Stomach smooth muscle (tissue), 2 donors: Measurements from ENCODE around the gene CAPN1.

Experiments used
- H3K27ac ChIP-seq: one replicate; pipeline ENCODE4 v1.7.0; 2013; ENCODE audit warnings: mild to moderate bottlenecking, low read length, inconsistent platforms
- H3K27me3 ChIP-seq, 2 donors: one replicate each; pipeline ENCODE4 v1.7.0; 2013; ENCODE audit warnings: low read length in 2 of 2; ENCODE audit not compliant: insufficient read depth in 2 of 2, control insufficient read depth in 1 of 2
- H3K36me3 ChIP-seq, 2 donors: one replicate each; pipeline ENCODE4 v1.7.0; 2013; ENCODE audit warnings: low read length in 2 of 2; ENCODE audit not compliant: control insufficient read depth in 2 of 2, insufficient read depth in 2 of 2
- H3K4me1 ChIP-seq: one replicate; pipeline ENCODE4 v1.7.0; 2013; ENCODE audit warnings: low read length; ENCODE audit not compliant: control insufficient read depth, insufficient read depth
- H3K4me3 ChIP-seq, 2 donors: one replicate each; pipeline ENCODE4 v1.7.0; 2013; ENCODE audit warnings: low read length in 2 of 2
- H3K9ac ChIP-seq, 2 donors: one replicate each; pipeline ENCODE4 v1.7.0; 2013; ENCODE audit warnings: low read length in 2 of 2, mild to moderate bottlenecking in 1 of 2
- H3K9me3 ChIP-seq, 2 donors: one replicate each; pipeline ENCODE4 v1.7.0; 2013; ENCODE audit warnings: low read length in 2 of 2; ENCODE audit not compliant: control insufficient read depth in 2 of 2
- donor health status: healthy.
- donor health status: Pancreatic carcinoma.

The CAPN1 gene

DNA sequence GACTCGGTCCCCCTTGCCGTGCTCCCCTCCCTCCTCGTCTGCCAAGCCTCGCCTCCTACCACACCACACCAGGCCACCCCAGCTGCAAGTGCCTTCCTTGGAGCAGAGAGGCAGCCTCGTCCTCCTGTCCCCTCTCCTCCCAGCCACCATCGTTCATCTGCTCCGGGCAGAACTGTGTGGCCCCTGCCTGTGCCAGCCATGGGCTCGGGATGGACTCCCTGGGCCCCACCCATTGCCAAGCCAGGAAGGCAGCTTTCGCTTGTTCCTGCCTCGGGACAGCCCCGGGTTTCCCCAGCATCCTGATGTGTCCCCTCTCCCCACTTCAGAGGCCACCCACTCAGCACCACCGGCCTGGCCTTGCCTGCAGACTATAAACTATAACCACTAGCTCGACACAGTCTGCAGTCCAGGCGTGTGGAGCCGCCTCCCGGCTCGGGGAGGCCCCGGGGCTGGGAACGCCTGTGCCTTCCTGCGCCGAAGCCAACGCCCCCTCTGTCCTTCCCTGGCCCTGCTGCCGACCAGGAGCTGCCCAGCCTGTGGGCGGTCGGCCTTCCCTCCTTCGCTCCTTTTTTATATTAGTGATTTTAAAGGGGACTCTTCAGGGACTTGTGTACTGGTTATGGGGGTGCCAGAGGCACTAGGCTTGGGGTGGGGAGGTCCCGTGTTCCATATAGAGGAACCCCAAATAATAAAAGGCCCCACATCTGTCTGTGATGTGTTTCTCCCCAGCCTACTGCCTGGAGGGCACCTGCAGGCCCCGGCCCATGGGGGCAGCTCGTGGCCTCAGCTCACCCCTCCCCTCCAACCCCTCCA, 29.8 kb downstream of the CAPN1 start:
- no peak overlapping the region for H3K27ac ChIP-seq
- peaks cover 24 to 31% of the 10 kb centered on the region in 2 donors for H3K36me3 ChIP-seq
- H3K9ac ChIP-seq, result no peak overlapping the region
- H3K9me3 ChIP-seq, result no peaks in the 10 kb centered on the region
- H3K4me1 ChIP-seq, result no peaks in the 10 kb centered on the region
- H3K27me3 ChIP-seq, result no peaks in the 10 kb centered on the region
- no peak overlapping the region for H3K4me3 ChIP-seq

GRCh38 chr11:65212226-65212801, 30.6 kb downstream of the CAPN1 start:
- Histone ChIP-seq H3K27ac (no peak overlapping the region), H3K9me3 (no peaks in the 10 kb centered on the region), H3K36me3 (peaks cover 20 to 27% of the 10 kb centered on the region in 2 donors), H3K4me1 (no peaks in the 10 kb centered on the region), H3K9ac (no peak overlapping the region), H3K4me3 (no peak overlapping the region), H3K27me3 (no peaks in the 10 kb centered on the region)

GRCh38 chr11:65213322-65214211, 31.8 kb downstream of the CAPN1 start:
- H3K27me3 ChIP-seq, result no peaks in the 10 kb centered on the region
- H3K27ac ChIP-seq, result no peak overlapping the region
- no peak overlapping the region for H3K4me3 ChIP-seq
- peaks cover 20% of the 10 kb centered on the region in 2 donors for H3K36me3 ChIP-seq
- H3K4me1 ChIP-seq, result no peaks in the 10 kb centered on the region
- no peak overlapping the region for H3K9ac ChIP-seq
- no peaks in the 10 kb centered on the region for H3K9me3 ChIP-seq

DNA sequence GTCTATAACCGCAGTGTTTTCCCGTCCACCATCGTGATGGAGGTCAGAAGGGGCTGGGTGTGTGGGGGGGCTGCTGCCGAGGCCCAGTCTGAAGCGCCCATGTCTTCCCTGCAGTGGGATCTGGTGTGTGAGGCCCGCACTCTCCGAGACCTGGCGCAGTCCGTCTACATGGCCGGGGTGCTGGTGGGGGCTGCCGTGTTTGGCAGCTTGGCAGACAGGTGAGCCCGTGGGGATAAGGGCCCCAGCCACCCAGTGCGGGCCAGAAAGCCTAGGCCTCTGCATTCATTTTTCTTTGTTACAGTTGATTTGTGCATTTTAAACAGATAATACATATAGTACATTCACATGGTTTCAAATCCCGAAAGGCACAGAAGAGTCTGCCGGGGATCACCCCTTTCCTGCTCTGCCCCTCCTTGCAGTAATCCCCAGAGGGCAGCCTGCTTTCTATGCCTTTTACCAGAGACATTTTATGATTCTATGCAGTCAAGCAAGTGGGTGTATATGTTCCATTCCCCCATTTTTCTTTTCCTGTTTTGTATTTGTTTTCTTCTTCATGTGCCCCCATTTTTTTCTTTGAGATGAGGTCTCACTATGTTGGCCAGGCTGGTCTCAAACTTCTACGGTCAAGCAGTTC, 32.6 kb downstream of the CAPN1 start:
- H3K27ac ChIP-seq, result no peak overlapping the region
- peaks cover under 1% of the 10 kb centered on the region for H3K4me1 ChIP-seq
- no peaks in the 10 kb centered on the region for H3K9me3 ChIP-seq
- no peaks in the 10 kb centered on the region for H3K27me3 ChIP-seq
- no peak overlapping the region for H3K4me3 ChIP-seq
- H3K36me3 ChIP-seq, result peaks cover 13% of the 10 kb centered on the region in 2 donors
- no peak overlapping the region for H3K9ac ChIP-seq

- Histone ChIP-seq H3K4me1 (peaks cover 2% of the 10 kb centered on the region), H3K9me3 (no peaks in the 10 kb centered on the region), H3K36me3 (peaks cover 3 to 5% of the 10 kb centered on the region in 2 donors), H3K4me3 (no peak overlapping the region), H3K27me3 (no peaks in the 10 kb centered on the region), H3K27ac (no peak overlapping the region), H3K9ac (no peak overlapping the region)
These were observed 33.8 kb downstream of the CAPN1 start for GRCh38 chr11:65215441-65216076.

DNA sequence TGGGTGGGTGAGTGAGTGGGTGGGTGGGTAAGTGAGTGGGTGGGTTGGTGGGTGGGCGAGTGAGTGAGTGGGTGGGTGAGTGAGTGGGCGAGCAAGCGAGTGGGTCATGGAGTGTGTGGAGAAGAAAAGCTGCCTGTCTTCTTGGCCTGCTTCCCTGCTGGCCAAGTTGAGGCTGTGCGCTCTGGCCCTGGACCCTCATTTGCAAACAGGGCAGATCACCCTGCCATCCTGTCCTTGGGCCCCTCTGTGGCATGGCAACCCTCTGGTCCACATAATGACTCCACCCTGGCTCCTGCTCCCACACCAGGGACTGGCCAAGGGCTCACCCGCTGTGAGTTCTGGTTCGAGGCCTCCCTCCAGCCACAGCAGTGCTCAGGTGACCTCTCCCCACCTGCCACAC, 35.1 kb downstream of the CAPN1 start:
- no peaks in the 10 kb centered on the region for H3K27me3 ChIP-seq
- peaks cover 2% of the 10 kb centered on the region for H3K4me1 ChIP-seq
- no peak overlapping the region for H3K4me3 ChIP-seq
- no peaks in the 10 kb centered on the region for H3K36me3 ChIP-seq
- no peak overlapping the region for H3K27ac ChIP-seq
- H3K9ac ChIP-seq, result no peak overlapping the region
- no peaks in the 10 kb centered on the region for H3K9me3 ChIP-seq

DNA sequence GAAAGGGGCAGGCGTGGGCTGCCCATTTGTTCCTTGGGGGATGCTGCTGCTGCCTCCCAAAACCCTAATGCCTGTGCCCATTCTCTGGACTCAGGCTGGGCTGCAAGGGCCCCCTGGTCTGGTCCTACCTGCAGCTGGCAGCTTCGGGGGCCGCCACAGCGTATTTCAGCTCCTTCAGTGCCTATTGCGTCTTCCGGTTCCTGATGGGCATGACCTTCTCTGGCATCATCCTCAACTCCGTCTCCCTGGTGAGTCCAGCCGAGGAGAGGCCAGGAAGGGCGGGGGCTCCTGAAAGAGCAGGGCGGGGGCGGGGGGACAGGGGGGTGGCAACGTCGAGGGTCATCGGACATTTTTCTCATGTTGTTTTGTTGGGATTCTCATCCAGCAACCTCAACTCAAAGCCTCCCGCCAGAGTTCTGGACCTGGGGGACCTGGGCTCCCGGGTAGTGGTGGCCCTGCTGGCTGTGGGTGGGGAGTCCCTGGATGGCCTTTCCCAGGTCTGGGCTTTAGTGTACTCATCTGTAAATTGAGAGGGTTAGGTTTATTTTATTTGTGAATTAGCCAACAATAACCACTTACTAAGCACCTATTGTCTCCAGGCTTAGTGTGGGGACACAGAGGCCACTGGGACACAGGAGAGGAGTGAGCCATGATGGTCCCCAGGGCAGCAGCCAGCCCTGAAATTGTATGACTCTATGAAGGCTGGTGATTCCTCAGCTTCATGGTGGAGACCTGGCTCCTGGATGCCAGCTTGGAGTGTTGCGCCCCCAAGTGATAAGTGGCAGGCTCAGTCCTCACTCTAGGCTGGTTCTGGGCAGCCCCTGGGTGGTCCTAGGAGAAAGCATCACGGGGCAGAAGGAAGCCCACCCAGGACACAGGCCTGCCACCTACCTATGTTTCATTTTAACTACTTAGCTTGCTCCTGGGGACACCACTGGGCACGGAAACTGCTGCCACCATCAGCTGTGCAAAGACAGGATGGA, 36.0 kb downstream of the CAPN1 start:
- no peaks in the 10 kb centered on the region for H3K27me3 ChIP-seq
- no peaks in the 10 kb centered on the region for H3K9me3 ChIP-seq
- no peak overlapping the region for H3K9ac ChIP-seq
- no peaks in the 10 kb centered on the region for H3K36me3 ChIP-seq
- H3K27ac ChIP-seq, result no peak overlapping the region
- peaks cover 2% of the 10 kb centered on the region for H3K4me1 ChIP-seq
- no peak overlapping the region for H3K4me3 ChIP-seq

DNA sequence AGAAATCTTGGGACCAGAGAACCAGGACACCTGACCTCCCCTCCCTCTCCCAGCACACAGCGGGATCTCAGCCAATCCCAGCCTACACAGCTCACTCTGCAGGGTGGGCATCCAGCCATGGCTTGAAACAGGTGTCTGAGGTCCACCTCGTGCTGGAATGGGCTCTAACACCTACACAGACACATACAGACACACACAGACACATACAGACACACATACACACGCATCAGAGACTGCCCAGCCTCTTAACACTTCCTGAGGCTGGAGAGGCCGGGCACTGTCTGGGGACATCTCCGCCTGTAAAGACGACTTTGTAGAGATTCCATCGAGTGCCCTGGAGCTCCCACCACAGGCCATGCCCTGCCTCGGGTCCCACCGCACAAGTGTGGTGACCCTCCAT, 36.7 kb downstream of the CAPN1 start:
- Histone ChIP-seq H3K27me3 (no peaks in the 10 kb centered on the region), H3K36me3 (no peaks in the 10 kb centered on the region), H3K9me3 (no peaks in the 10 kb centered on the region), H3K27ac (no peak overlapping the region), H3K4me3 (no peak overlapping the region), H3K4me1 (peaks cover 2% of the 10 kb centered on the region), H3K9ac (no peak overlapping the region)

GRCh38 chr11:65219930-65220213, 38.1 kb downstream of the CAPN1 start:
- Histone ChIP-seq H3K36me3 (no peaks in the 10 kb centered on the region), H3K9ac (no peak overlapping the region), H3K9me3 (no peaks in the 10 kb centered on the region), H3K4me1 (peaks cover 4% of the 10 kb centered on the region), H3K4me3 (no peak overlapping the region), H3K27ac (no peak overlapping the region), H3K27me3 (no peaks in the 10 kb centered on the region)
